Measurements from ENCODE around the gene EIF2S2. TPM values are rescaled to one million over a fixed set of nuclear protein-coding genes. Genes with fewer than 3 reads are reported as not detected.

EIF2S2 gene
- polyA plus RNA-seq, 2 of the 4 experiments (the other 2 are of a cell fraction): 149 to 227 TPM

- FAIRE-seq (no peak), ATAC-seq (no peak), DNase-seq (ENCODE audit: low read depth in 1 of 2, low spot score in 1 of 2) (no peak)
- H3K9me3 ChIP-seq: no peaks in the 10 kb centered on the region
- no peak overlapping the region for H3K27ac ChIP-seq
- WGBS (ENCODE audit: missing lambda C conversion rate): 95% methylated on average over 4 of the region's 4 CpGs
- TF ChIP-seq RFX5 (IDR thresholded peaks at IDR 0.05): no peak
- no peak for TF ChIP-seq CHD2 (IDR thresholded peaks at IDR 0.05; ENCODE audit: low read length, partially characterized antibody)
- TF ChIP-seq NPAS2 (CRISPR knock-in tag; IDR thresholded peaks at IDR 0.05; ENCODE audit: borderline replicate concordance): no peak
- TF ChIP-seq MAFK (IDR thresholded peaks at IDR 0.05; ENCODE audit: partially characterized antibody): no peak
- TF ChIP-seq CBX2 (IDR thresholded peaks at IDR 0.05; ENCODE audit: borderline replicate concordance, low read depth): no peak
- TF ChIP-seq FOXS1 (CRISPR knock-in tag; IDR thresholded peaks at IDR 0.05): no peak
- H3K4me1 ChIP-seq: peaks cover 12% of the 10 kb centered on the region; the same call in 2 of the 3 replicates
- ChIA-PET POLR2A (interaction anchor here (0.6 kb wide), 2 partner anchors 31 to 54 kb away, joined by 3 read pairs; partner anchors contain the start of gene RALY), CTCF (interaction anchor here (0.7 to 5.3 kb wide), 7 partner anchors 10 to 394 kb away, joined by 3 to 30 read pairs (median 3); no protein-coding TSS in a partner anchor)
- no peak overlapping the region for H3K4me3 ChIP-seq
- no peak overlapping the region for H3K4me2 ChIP-seq
These were observed 64.1 kb downstream of the EIF2S2 start for GRCh38 chr20:34047917-34048316.

- POLR2A ChIA-PET: no interaction called here
- ATAC-seq (no peak), DNase-seq (ENCODE audit: low read depth in 1 of 2, low spot score in 1 of 2) (no peak), FAIRE-seq (no peak)
- Histone ChIP-seq H3K4me1 (peaks cover 12% of the 10 kb centered on the region; the same call in 2 of the 3 replicates), H3K27ac (no peak overlapping the region), H3K4me2 (no peak overlapping the region), H3K4me3 (no peak overlapping the region), H3K9me3 (no peaks in the 10 kb centered on the region)
- 94% methylated on average over 7 of the region's 7 CpGs for WGBS (ENCODE audit: missing lambda C conversion rate)
- CTCF ChIA-PET: interaction anchor here (0.7 to 5.3 kb wide), 10 partner anchors 9 to 394 kb away, joined by 3 to 30 read pairs (median 3); no protein-coding TSS in a partner anchor
- TF ChIP-seq REST (IDR thresholded peaks at IDR 0.05) (no peak), MAFK (IDR thresholded peaks at IDR 0.05; ENCODE audit: partially characterized antibody) (peak; percentile 46), HDAC2 (IDR thresholded peaks at IDR 0.05) (no peak), MAX (IDR thresholded peaks at IDR 0.05) (no peak), HEYL (CRISPR knock-in tag; IDR thresholded peaks at IDR 0.05) (no peak)
These were observed 64.9 kb downstream of the EIF2S2 start for GRCh38 chr20:34047010-34047687.

- TF ChIP-seq TP53 (CRISPR knock-in tag; IDR thresholded peaks at IDR 0.05) (no peak), HOXB5 (CRISPR knock-in tag; IDR thresholded peaks at IDR 0.05) (no peak)
- peaks cover 12% of the 10 kb centered on the region; the same call in 2 of the 3 replicates for H3K4me1 ChIP-seq
- ChIA-PET CTCF (interaction anchor here (4.1 kb wide), 1 partner anchor 23 kb away, joined by 16 read pairs; no protein-coding TSS in a partner anchor), POLR2A (no interaction called here)
- H3K4me3 ChIP-seq: no peak overlapping the region
- H3K27ac ChIP-seq: no peak overlapping the region
- FAIRE-seq (no peak), ATAC-seq (no peak), DNase-seq (ENCODE audit: low read depth in 1 of 2, low spot score in 1 of 2) (no peak)
- H3K4me2 ChIP-seq: no peak overlapping the region; the same call in 2 of the 3 replicates
- no peaks in the 10 kb centered on the region for H3K9me3 ChIP-seq
- 89% methylated on average over 5 of the region's 5 CpGs for WGBS (ENCODE audit: missing lambda C conversion rate)
These were observed 65.9 kb downstream of the EIF2S2 start for GRCh38 chr20:34045930-34046725.

- H3K9me3 ChIP-seq: no peaks in the 10 kb centered on the region
- DNase-seq (ENCODE audit: low read depth in 1 of 2, low spot score in 1 of 2): no peak
- FAIRE-seq: no peak
- peaks cover 12% of the 10 kb centered on the region; the same call in 2 of the 3 replicates for H3K4me1 ChIP-seq
- 52% methylated on average over 2 of the region's 2 CpGs for WGBS (ENCODE audit: missing lambda C conversion rate)
- H3K27ac ChIP-seq: no peak overlapping the region
- H3K4me2 ChIP-seq: no peak overlapping the region
- ChIA-PET POLR2A (no interaction called here), CTCF (interaction anchor here (1.1 to 4.1 kb wide), 4 partner anchors 15 to 182 kb away, joined by 3 to 16 read pairs (median 4); no protein-coding TSS in a partner anchor)
- no peak overlapping the region for H3K4me3 ChIP-seq
- no peak for ATAC-seq
- TF ChIP-seq RAD21 (conservative IDR thresholded peaks at IDR 0.05 in 1 of 2, IDR thresholded peaks at IDR 0.05 in 1 of 2) (no peak), RCOR1 (IDR thresholded peaks at IDR 0.05; ENCODE audit: low read depth, low read length) (no peak), ZC3H11A (IDR thresholded peaks at IDR 0.05) (no peak), USF2 (IDR thresholded peaks at IDR 0.05) (no peak), POLR2AphosphoS2 (conservative IDR thresholded peaks at IDR 0.05; ENCODE audit: low read length) (no peak), NPAS2 (CRISPR knock-in tag; IDR thresholded peaks at IDR 0.05; ENCODE audit: borderline replicate concordance) (no peak), CBX2 (IDR thresholded peaks at IDR 0.05; ENCODE audit: borderline replicate concordance, low read depth) (no peak), FOSB (CRISPR knock-in tag; IDR thresholded peaks at IDR 0.05) (no peak), RFX5 (IDR thresholded peaks at IDR 0.05) (no peak), ATOH8 (CRISPR knock-in tag; IDR thresholded peaks at IDR 0.05; ENCODE audit: low read depth) (no peak), MAX (IDR thresholded peaks at IDR 0.05) (no peak), SMC3 (IDR thresholded peaks at IDR 0.05) (no peak), EHMT2 (IDR thresholded peaks at IDR 0.05; ENCODE audit: low read depth) (no peak)
These were observed 66.7 kb downstream of the EIF2S2 start for GRCh38 chr20:34045294-34045693.

Measured in A549 (cell line).